Stimulated activated naive CD4-positive, alpha-beta T cell (primary cell): ENCODE results near the gene REXO5.

Experiments used
- DNase-seq, 6 experiments: peaks; one replicate each; lab custom pipeline; 2025; lab: John Stamatoyannopoulos, UW

Gene REXO5

GRCh38 chr16:20874088-20874581, 67.8 kb downstream of the REXO5 start:
- DNase-seq: no peak

DNA sequence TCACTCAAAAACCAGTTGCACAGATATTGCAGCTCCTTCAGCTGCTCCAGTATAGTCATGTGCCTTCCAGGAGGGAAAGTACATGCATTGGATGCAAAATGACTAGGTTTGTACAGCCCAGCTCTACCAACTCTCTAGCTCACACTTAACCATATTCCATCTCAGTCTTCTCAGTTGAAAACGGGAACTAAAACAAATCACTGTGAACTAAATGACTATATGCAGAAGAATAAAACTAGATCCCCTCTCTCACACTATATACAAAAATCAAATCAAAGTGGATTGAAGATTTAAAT, 69.0 kb downstream of the REXO5 start:
- no peak for DNase-seq

- no peak for DNase-seq
Observed at GRCh38 chr16:20878682-20879147, 72.4 kb downstream of the REXO5 start.

DNA sequence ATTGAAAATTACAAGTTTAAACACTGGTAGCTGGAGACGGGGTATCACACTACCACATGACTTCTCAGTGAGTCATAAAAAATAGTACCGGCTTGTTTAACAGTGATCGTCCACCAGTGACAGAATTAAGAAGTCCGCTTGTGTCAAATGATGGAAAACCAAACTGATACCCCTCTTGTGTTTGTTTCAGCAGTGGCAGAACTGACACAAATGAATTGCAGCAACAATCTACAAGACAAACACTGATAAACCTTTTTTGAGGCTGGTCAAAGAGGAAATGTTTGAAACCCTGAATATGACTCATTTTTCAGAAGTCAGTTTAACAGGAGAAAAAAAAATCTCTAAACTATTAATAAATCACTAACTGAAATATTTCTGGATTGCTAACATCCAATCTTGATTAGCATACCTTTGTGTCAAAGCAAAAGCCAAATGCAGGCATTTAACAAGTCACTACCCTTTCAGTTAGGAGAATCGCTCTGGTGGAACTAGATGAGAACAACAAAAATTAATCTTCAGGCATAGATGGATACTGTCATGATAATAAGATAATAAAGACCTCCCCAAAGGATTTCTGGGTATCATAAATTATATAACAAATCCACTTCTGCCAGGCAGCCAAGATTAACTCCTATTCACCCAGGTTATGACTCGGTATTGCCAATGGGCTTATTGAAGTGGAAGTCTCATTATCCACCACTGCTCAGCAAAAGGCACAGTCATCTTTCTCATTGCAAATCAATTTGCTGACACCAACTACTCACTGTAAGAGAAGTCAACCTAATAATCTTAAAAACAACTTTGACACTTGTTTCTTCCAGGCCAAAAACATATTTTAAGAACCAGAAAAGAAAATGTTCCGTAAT, 73.1 kb downstream of the REXO5 start:
- DNase-seq: no peak

GRCh38 chr16:20880867-20881502, 74.7 kb downstream of the REXO5 start:
- no peak for DNase-seq

- DNase-seq: no peak
Observed at GRCh38 chr16:20881503-20881878, 75.2 kb downstream of the REXO5 start.

DNA sequence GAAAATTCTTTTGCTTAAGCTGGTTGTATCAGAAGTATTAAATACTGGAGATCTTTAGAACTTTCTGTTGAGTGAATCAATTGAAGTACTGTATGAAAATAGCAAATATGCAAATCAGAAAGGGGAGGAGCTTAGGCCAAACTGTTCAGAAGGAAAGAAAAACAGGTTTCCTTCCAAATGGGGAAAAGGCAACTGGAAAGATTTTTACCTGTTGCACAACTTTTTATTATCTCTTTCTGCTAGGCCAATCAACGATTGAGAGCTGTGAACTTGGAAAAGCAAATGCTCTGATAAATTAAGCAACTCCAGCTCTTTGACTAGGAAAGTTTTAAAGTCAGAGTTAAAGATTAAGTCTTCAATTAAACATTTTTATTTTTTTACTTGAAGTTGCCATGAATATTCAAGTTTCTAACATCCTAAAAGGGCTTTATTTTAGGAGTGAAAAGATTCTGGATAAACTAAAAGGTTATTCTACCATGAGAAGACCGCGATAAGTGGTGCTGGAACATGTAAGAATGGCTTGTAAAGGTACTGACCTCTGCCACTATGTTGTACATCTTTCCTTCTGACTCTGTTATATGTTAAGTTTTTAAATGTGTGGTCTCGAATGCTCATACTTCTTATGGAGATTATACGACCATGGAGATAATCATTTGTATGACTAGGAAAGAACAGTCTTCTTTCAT, 77.4 kb downstream of the REXO5 start:
- DNase-seq: no peak

DNA sequence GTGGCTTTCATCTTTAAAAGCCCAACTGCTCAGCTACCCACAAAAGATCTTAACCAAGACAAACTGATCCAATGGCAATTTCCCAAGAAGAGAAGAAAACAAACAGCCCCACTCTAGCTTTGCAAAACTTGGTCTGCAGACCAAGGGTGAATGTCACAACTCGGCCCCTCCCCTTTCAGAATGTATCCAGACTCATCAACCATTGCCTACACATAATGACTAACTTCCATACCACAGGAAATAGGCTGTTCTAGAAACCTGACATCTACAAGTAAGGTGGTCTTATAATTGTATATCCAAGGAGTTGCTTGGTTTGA, 77.9 kb downstream of the REXO5 start:
- no peak for DNase-seq

GRCh38 chr16:20886320-20886719, 80.0 kb downstream of the REXO5 start:
- no peak for DNase-seq

DNA sequence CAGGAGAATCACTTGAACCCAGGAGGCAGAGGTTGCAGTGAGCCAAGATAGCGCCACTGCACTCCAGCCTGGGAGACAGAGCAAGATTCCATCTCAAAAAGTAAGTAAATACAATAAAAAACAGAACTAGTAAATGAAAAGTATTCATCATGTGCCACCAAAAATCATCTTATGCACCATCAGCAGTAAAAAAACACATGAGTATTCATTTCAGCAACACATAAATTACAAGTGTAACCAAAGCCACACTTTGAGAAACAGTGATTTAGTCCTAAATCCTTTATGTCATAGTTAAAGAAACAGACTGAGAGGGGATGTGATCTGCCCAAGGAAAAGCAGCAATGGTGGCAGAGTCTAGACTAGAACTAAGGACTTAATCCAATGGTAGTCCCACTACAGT, 80.9 kb downstream of the REXO5 start:
- no peak for DNase-seq

GRCh38 chr16:20889625-20890275, 83.4 kb downstream of the REXO5 start:
- DNase-seq: no peak

DNA sequence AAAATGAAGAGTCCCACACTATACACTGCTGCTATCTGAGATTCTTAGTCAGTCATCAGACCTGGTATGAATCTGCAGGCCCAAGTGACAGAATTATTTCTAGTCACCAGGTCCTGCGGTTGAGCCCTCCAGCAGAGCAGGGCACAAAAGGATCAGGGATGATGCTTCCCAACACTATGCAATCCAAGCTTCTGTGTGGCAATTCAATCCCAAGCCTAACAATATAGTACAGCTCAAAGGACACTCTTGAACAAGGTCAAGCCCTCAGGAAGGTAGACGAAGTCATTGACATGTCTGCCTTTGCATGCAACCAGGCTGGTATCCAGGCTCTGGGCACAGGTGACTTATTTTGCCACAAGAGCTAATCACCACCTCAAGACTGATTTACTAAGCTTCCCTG, 88.1 kb downstream of the REXO5 start:
- no peak for DNase-seq

DNA sequence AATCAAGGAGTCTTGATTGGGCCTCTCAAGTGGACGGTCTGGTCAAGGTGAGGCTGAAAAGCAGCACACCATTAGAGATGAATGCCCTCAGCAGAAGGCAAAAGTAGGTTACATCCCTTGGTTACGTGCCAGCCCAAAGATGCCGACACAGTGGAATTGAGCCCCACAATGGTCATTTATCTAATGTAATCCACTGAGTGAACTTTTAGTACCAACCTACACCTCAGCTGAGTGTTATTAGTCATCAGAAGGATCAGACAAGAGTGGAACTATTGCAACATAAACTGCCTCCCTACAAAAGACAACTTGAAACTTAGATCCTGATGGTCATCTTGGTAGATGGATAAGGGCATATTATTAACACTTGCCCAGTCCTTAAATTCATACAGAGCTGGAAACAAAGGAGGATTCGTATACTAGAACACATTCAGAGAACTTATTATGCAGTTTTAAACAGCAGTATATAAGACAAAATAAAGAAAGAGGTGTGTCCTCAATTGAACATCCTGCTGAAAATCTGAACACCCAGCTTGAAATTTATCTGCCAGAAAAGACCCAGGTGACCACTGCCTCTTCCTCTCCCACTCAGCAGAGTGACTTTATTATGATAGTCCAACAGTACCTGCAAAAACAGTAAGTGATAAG, 91.0 kb downstream of the REXO5 start:
- no peak for DNase-seq

- DNase-seq: no peak
Observed at GRCh38 chr16:20897922-20898321, 91.6 kb downstream of the REXO5 start.

DNA sequence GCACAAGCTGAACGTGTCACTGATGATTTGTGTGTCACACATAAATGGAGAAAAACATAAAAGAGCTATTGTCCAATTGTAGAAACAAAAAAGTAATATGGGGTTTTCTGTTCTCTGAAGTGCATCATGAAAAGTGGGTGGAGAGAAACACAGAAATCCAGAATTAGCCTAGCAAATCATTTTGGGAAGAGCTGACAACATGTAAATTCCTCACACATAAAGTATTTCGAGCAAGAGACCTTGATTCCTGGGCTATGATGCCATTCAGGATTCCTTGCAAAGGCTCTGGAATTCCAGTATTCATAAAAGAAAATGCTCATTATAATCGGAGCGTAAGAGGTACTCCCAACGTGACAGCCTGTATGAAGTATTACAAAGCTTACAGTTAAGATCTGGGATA, 92.7 kb downstream of the REXO5 start:
- no peak for DNase-seq
